ENCODE measurements around the gene DENND4A.

GRCh38 chr15:65792988-65793817 is 1.1 kb upstream of the DENND4A start:
- TF ChIP-seq CTCF (IDR thresholded peaks at IDR 0.05) = no peak
- no peak for TF ChIP-seq POLR2A (IDR thresholded peaks at IDR 0.05)
